GM12878 (cell line): ENCODE results near the gene SSH3. TPM values are rescaled to one million over a fixed set of nuclear protein-coding genes. Genes with fewer than 3 reads are reported as not detected.

ENCODE experiments used
- ATAC-seq: fragments of 200-7000 bp; cut with Tn5 transposase; 3 replicates; pipeline ENCODE4 v1.9.1; 2020; ENCODE audit warnings: mild to moderate bottlenecking, moderate library complexity
- BruUV-seq: library from RNA; stranded (reverse); fragments of 400-500 nt; replicated peaks from 2 replicates; lab custom pipeline; 2021; lab: Mats Ljungman, UMichigan
- CTCF ChIA-PET: fragments of 300-600 bp; sonication (Branson Sonifier 250); formaldehyde crosslinking; extraction: SDS; loops from one replicate; lab custom pipeline; 2021; ENCODE audit warnings: inconsistent platforms; lab: Yijun Ruan, JAX
- POLR2A ChIA-PET: fragments of 350-600 bp; formaldehyde crosslinking; extraction: SDS; loops from one replicate; lab custom pipeline; 2021; ENCODE audit warnings: inconsistent platforms; lab: Charles Lee
- RAD21 ChIA-PET: fragments of 300-600 bp; sonication (Branson Sonifier 250); formaldehyde crosslinking; loops from one replicate; lab custom pipeline; 2023; ENCODE audit warnings: antibody characterized with exemption; ENCODE audit not compliant: unreplicated experiment; lab: Charles Lee
- SMC1A ChIA-PET: fragments of 300-600 bp; sonication (Branson Sonifier 250); formaldehyde crosslinking; loops from one replicate; lab custom pipeline; 2023; ENCODE audit not compliant: unreplicated experiment, uncharacterized antibody; lab: Charles Lee
- DNase-seq: peaks from one replicate; pipeline ENCODE4 v3.0.0-alpha.2; 2011; ENCODE audit warnings: low read depth, low spot score
- FAIRE-seq: peaks from 3 replicates; lab custom pipeline; 2011; peaks lifted over from hg19 to GRCh38; lab: Jason Lieb, UNC
- H2AFZ ChIP-seq: 2 replicates; pipeline ENCODE4 v1.6.0; 2011; ENCODE audit warnings: low read depth, low read length, control low read depth; ENCODE audit not compliant: control insufficient read depth
- H3K27ac ChIP-seq: 2 replicates; pipeline ENCODE4 v1.5.1; 2011; ENCODE audit warnings: control low read depth; ENCODE audit not compliant: control insufficient read depth, insufficient read depth
- H3K27me3 ChIP-seq, 2 experiments: replicated peaks in 1 of 2; 2 replicates each; pipeline versions ENCODE4 v1.6.0 to v1.6.1; 2011; ENCODE audit warnings: low read length in 1 of 2; ENCODE audit not compliant: control insufficient read depth in 2 of 2, insufficient read depth in 2 of 2
- H3K36me3 ChIP-seq, 2 experiments: 2 replicates each; pipeline ENCODE4 v1.5.1; 2011; ENCODE audit warnings: low read length in 1 of 2; ENCODE audit not compliant: control insufficient read depth in 2 of 2, insufficient read depth in 2 of 2
- H3K4me1 ChIP-seq: 2 replicates; pipeline ENCODE4 v1.6.1; 2011; ENCODE audit warnings: mild to moderate bottlenecking, low read length, moderate library complexity, mixed read lengths; ENCODE audit not compliant: control insufficient read depth, insufficient read depth
- H3K4me2 ChIP-seq: 2 replicates; pipeline ENCODE4 v1.6.0; 2011; ENCODE audit warnings: control low read depth; ENCODE audit not compliant: control insufficient read depth, insufficient read depth
- H3K4me3 ChIP-seq: fragments of 200-600 bp; sonication (generic); 2 replicates; pipeline ENCODE4 v1.5.1; 2016
- H3K79me2 ChIP-seq: 2 replicates; pipeline ENCODE4 v1.6.0; 2011; ENCODE audit warnings: low read length; ENCODE audit not compliant: control insufficient read depth, insufficient read depth
- H3K9ac ChIP-seq: 2 replicates; pipeline ENCODE4 v1.8.0; 2011; ENCODE audit warnings: low read length, control low read depth, mixed read lengths; ENCODE audit not compliant: control insufficient read depth, insufficient read depth
- H3K9me3 ChIP-seq: replicated peaks from 3 replicates; pipeline ENCODE4 v1.5.1; 2011; ENCODE audit warnings: mild to moderate bottlenecking, low read length; ENCODE audit not compliant: control insufficient read depth, insufficient read depth
- H4K20me1 ChIP-seq: 2 replicates; pipeline ENCODE4 v1.6.0; 2011; ENCODE audit not compliant: control insufficient read depth, insufficient read depth
- ATF2 ChIP-seq: IDR thresholded peaks from 2 replicates; pipeline ENCODE4 v1.6.1; 2012; ENCODE audit warnings: low read length, inconsistent platforms
- MTA2 ChIP-seq: fragments of 450-650 bp; IDR thresholded peaks from 2 replicates; pipeline ENCODE4 v1.6.1; 2016; ENCODE audit warnings: low read depth, mild to moderate bottlenecking, moderate library complexity
- MTA3 ChIP-seq: IDR thresholded peaks from 2 replicates; pipeline ENCODE4 v1.6.1; 2012; ENCODE audit warnings: low read length, inconsistent platforms, borderline replicate concordance
- NFXL1 ChIP-seq: fragments of 450-650 bp; IDR thresholded peaks from 2 replicates; pipeline ENCODE4 v1.6.1; 2017; ENCODE audit warnings: antibody characterized with exemption, mild to moderate bottlenecking, borderline replicate concordance
- NR2F1 ChIP-seq: fragments of 450-650 bp; conservative IDR thresholded peaks from 2 replicates; pipeline ENCODE4 v1.6.1; 2017; ENCODE audit warnings: mild to moderate bottlenecking
- POLR2A ChIP-seq: IDR thresholded peaks from 2 replicates; pipeline ENCODE4 v1.6.1; 2011; ENCODE audit warnings: low read depth, mild to moderate bottlenecking, low read length
- USF1 ChIP-seq: IDR thresholded peaks from 2 replicates; pipeline ENCODE4 v1.6.1; 2011; ENCODE audit warnings: borderline replicate concordance, low read depth, mild to moderate bottlenecking, moderate library complexity, mixed read lengths, low read length; ENCODE audit not compliant: insufficient read depth; ENCODE audit errors: extremely low read length
- ZBTB4 ChIP-seq: fragments of 450-650 bp; formaldehyde crosslinking; IDR thresholded peaks from 2 replicates; pipeline ENCODE4 v1.4.0; 2022; ENCODE audit warnings: mild to moderate bottlenecking, moderate library complexity
- WGBS: methylation state at CpG from one replicate; pipeline ENCODE4 v1.1.6; 2016; ENCODE audit warnings: low lambda C conversion rate; ENCODE audit not compliant: insufficient replicate concordance, insufficient coverage; ENCODE audit errors: missing lambda C conversion rate; 5-methylcytosine and 5-hydroxymethylcytosine counted together
- in situ Hi-C: fragments of 300-500 bp; cut with MboI; formaldehyde crosslinking; loops from 9 replicates; pipeline ENCODE4 v1.14.3; 2018; ENCODE audit warnings: mixed read lengths
- intact Hi-C: fragments of 100-400 bp; cut with micrococcal nuclease; formaldehyde crosslinking; loops from one replicate; pipeline ENCODE4 v1.14.2; 2022; ENCODE audit not compliant: unreplicated experiment
- polyA plus RNA-seq, 11 experiments: library from polyadenylated mRNA; depleted of rRNA in 4 of 11; unstranded in 6 of 11; stranded (reverse) in 5 of 11; fragments of >200 nt; fragmentation: Nextera tagmentation in 4 of 11; fragmentation: Illumina TruSeq in 1 of 11; extraction: Ambion mirVana in 4 of 11; extraction: Trizol in 1 of 11; gene quantifications; 1 replicate in 1 of 11; 2 replicates in 10 of 11; pipeline versions ENCODE4 v1.2.1 to v1.2.3, GENCODE V29; 2011 to 2016; ENCODE audit warnings: inconsistent platforms in 2 of 11, missing spikeins in 2 of 11, low read depth in 1 of 11
- total RNA-seq, 4 experiments: library from RNA; depleted of rRNA in 3 of 4; stranded (reverse); fragments of >200 nt in 3 of 4; fragmentation: Illumina TruSeq in 1 of 4; extraction: Trizol in 1 of 4; gene quantifications; 2 replicates each; pipeline versions ENCODE4 v1.2.1 to v1.2.3, GENCODE V29; 2013 to 2021
- TF ChIP-seq, protein P1 (sequence below): fragments of 450-650 bp; IDR thresholded peaks from 2 replicates; pipeline ENCODE4 v1.6.1; 2018; ENCODE audit warnings: mild to moderate bottlenecking, low read depth, moderate library complexity; ENCODE audit not compliant: partially characterized antibody
- TF ChIP-seq, protein P2 (sequence below): fragments of 450-650 bp; IDR thresholded peaks from 2 replicates; pipeline ENCODE4 v1.6.1; 2017; ENCODE audit warnings: mild to moderate bottlenecking, moderate library complexity

SSH3 gene
- total and polyA plus RNA-seq, 10 of the 15 experiments (the other 5 are each of a cell fraction or from before 2014, with no cell fraction given), result 0.05 to 0.83 (median 0.28) TPM; not detected in 3

- intact Hi-C loops (loop anchor here (1.0 kb wide), 3 partner anchors 11 to 29 kb away; no protein-coding TSS in a partner anchor), in situ Hi-C loops (no loop called here)
- FAIRE-seq (no peak), DNase-seq (no peak), ATAC-seq (no peak)
- peak overlapping the region; percentile 97 for H3K4me3 ChIP-seq
- H3K9ac ChIP-seq, result peak overlapping the region; percentile 96
- H3K36me3 ChIP-seq, result peaks cover 17 to 40% of the 10 kb centered on the region in 2 experiments; a peak in 3 of 4 replicates
- TSS peak; percentile 95 for BruUV-seq
- WGBS, result 17% methylated on average over 4 of the region's 4 CpGs
- H4K20me1 ChIP-seq, result no peaks in the 10 kb centered on the region
- CTCF ChIA-PET, result interaction anchor here (1.0 to 3.1 kb wide), 10 partner anchors 11 to 93 kb away, joined by 3 to 18 read pairs (median 8); partner anchors contain the start of genes GRK2 and SSH3
- H2AFZ ChIP-seq, result peak overlapping the region; percentile 68
- no peaks in the 10 kb centered on the region for H3K27me3 ChIP-seq
- H3K9me3 ChIP-seq, result no peaks in the 10 kb centered on the region
- POLR2A ChIA-PET, result interaction anchor here (0.6 to 3.3 kb wide), 12 partner anchors 11 to 169 kb away, joined by 3 to 46 read pairs (median 6); partner anchors contain the start of genes GRK2 and KDM2A
- H3K79me2 ChIP-seq, result peaks cover 19% of the 10 kb centered on the region
- RAD21 ChIA-PET, result interaction anchor here (0.7 to 4.0 kb wide), 10 partner anchors 11 to 93 kb away, joined by 3 to 28 read pairs (median 7); partner anchors contain the start of gene GRK2
- SMC1A ChIA-PET, result interaction anchor here (0.7 to 3.6 kb wide), 8 partner anchors 9 to 94 kb away, joined by 3 to 35 read pairs (median 5); partner anchors contain the start of gene POLD4
- H3K27ac ChIP-seq, result peak overlapping the region; percentile 99
- H3K4me2 ChIP-seq, result peak overlapping the region; percentile 94
- peaks cover 26% of the 10 kb centered on the region for H3K4me1 ChIP-seq
- TF ChIP-seq ZBTB4 (CRISPR knock-in tag) (no peak), USF1 (peak; percentile 46), NFXL1 (no peak), MTA2 (0 out of 2 replicates have a peak, but pooled peaks have one; percentile 49), POLR2A (no peak), MTA3 (peak; percentile 89; the same call in 1 of the 2 replicates), NR2F1 (0 out of 2 replicates have a peak, but pooled peaks have one; percentile 16), ATF2 (0 out of 2 replicates have a peak, but pooled peaks have one; percentile 4)
- TF ChIP-seq, protein P1, sequence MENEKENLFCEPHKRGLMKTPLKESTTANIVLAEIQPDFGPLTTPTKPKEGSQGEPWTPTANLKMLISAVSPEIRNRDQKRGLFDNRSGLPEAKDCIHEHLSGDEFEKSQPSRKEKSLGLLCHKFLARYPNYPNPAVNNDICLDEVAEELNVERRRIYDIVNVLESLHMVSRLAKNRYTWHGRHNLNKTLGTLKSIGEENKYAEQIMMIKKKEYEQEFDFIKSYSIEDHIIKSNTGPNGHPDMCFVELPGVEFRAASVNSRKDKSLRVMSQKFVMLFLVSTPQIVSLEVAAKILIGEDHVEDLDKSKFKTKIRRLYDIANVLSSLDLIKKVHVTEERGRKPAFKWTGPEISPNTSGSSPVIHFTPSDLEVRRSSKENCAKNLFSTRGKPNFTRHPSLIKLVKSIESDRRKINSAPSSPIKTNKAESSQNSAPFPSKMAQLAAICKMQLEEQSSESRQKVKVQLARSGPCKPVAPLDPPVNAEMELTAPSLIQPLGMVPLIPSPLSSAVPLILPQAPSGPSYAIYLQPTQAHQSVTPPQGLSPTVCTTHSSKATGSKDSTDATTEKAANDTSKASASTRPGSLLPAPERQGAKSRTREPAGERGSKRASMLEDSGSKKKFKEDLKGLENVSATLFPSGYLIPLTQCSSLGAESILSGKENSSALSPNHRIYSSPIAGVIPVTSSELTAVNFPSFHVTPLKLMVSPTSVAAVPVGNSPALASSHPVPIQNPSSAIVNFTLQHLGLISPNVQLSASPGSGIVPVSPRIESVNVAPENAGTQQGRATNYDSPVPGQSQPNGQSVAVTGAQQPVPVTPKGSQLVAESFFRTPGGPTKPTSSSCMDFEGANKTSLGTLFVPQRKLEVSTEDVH, result peak; percentile 14
- TF ChIP-seq, protein P2, sequence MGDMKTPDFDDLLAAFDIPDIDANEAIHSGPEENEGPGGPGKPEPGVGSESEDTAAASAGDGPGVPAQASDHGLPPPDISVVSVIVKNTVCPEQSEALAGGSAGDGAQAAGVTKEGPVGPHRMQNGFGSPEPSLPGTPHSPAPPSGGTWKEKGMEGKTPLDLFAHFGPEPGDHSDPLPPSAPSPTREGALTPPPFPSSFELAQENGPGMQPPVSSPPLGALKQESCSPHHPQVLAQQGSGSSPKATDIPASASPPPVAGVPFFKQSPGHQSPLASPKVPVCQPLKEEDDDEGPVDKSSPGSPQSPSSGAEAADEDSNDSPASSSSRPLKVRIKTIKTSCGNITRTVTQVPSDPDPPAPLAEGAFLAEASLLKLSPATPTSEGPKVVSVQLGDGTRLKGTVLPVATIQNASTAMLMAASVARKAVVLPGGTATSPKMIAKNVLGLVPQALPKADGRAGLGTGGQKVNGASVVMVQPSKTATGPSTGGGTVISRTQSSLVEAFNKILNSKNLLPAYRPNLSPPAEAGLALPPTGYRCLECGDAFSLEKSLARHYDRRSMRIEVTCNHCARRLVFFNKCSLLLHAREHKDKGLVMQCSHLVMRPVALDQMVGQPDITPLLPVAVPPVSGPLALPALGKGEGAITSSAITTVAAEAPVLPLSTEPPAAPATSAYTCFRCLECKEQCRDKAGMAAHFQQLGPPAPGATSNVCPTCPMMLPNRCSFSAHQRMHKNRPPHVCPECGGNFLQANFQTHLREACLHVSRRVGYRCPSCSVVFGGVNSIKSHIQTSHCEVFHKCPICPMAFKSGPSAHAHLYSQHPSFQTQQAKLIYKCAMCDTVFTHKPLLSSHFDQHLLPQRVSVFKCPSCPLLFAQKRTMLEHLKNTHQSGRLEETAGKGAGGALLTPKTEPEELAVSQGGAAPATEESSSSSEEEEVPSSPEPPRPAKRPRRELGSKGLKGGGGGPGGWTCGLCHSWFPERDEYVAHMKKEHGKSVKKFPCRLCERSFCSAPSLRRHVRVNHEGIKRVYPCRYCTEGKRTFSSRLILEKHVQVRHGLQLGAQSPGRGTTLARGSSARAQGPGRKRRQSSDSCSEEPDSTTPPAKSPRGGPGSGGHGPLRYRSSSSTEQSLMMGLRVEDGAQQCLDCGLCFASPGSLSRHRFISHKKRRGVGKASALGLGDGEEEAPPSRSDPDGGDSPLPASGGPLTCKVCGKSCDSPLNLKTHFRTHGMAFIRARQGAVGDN, result peak; percentile 98
These were observed 15.2 kb upstream of the SSH3 start for GRCh38 chr11:67288198-67288451.
